Stomach (tissue), 4 donors: ENCODE results near the gene EPS8L3.

Experiments
- CTCF ChIP-seq, 7 experiments: fragments of 450-650 bp in 4 of 7; fragments of 200-600 bp in 3 of 7; sonication (generic) in 3 of 7; IDR thresholded peaks; one replicate each; pipeline ENCODE4 v1.5.1; 2016 to 2019; ENCODE audit warnings: antibody characterized with exemption in 7 of 7, control low read depth in 2 of 7, mild to moderate bottlenecking in 1 of 7
- POLR2A ChIP-seq, 4 donors: fragments of 450-650 bp; IDR thresholded peaks; one replicate each; pipeline ENCODE4 v1.6.1; 2016; ENCODE audit warnings: antibody characterized with exemption in 4 of 4, control low read depth in 2 of 4, mild to moderate bottlenecking in 1 of 4, moderate library complexity in 1 of 4

GRCh38 chr1:109730666-109731065 is 33.1 kb downstream of the EPS8L3 start:
- TF ChIP-seq POLR2A (IDR thresholded peaks at IDR 0.05) (no peak), CTCF (IDR thresholded peaks at IDR 0.05) (no peak)
